ENCODE data around the gene FCHSD2. TPM values are rescaled to one million over a fixed set of nuclear protein-coding genes. Genes with fewer than 3 reads are reported as not detected.

FCHSD2 gene
- total and polyA plus RNA-seq, 9 of the 15 experiments (the other 6 are each of a cell fraction or from before 2014, with no cell fraction given) = 1.8 to 14.7 (median 6.4) TPM

- TF ChIP-seq OTX1 (CRISPR knock-in tag; IDR thresholded peaks at IDR 0.05) = peak; percentile 74; the same call in 1 of the 2 replicates
- TF ChIP-seq, protein P1, sequence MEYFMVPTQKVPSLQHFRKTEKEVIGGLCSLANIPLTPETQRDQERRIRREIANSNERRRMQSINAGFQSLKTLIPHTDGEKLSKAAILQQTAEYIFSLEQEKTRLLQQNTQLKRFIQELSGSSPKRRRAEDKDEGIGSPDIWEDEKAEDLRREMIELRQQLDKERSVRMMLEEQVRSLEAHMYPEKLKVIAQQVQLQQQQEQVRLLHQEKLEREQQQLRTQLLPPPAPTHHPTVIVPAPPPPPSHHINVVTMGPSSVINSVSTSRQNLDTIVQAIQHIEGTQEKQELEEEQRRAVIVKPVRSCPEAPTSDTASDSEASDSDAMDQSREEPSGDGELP (CRISPR knock-in tag; IDR thresholded peaks at IDR 0.05; ENCODE audit: borderline replicate concordance) = peak; percentile 66; the same call in 1 of the 2 replicates
- TF ChIP-seq ZC3H4 (CRISPR knock-in tag; IDR thresholded peaks at IDR 0.05; ENCODE audit: borderline replicate concordance) = no peak
- no peak for TF ChIP-seq CLOCK (CRISPR knock-in tag; IDR thresholded peaks at IDR 0.05; ENCODE audit: borderline replicate concordance)
- TF ChIP-seq SMAD3 (CRISPR knock-in tag; conservative IDR thresholded peaks at IDR 0.05) = 0 out of 2 replicates have a peak, but pooled peaks have one; percentile 21
- no peak for TF ChIP-seq ZNF561 (CRISPR knock-in tag; conservative IDR thresholded peaks at IDR 0.05)
- TF ChIP-seq ZNF431 (CRISPR knock-in tag; IDR thresholded peaks at IDR 0.05) = no peak
- TF ChIP-seq CTBP1 (IDR thresholded peaks at IDR 0.05; ENCODE audit: borderline replicate concordance) = no peak
- TF ChIP-seq ZNF24 (IDR thresholded peaks at IDR 0.05) = peak; percentile 26; the same call in 1 of the 2 replicates
- 0 out of 2 replicates have a peak, but pooled peaks have one; percentile 42 for TF ChIP-seq ELF4 (CRISPR knock-in tag; IDR thresholded peaks at IDR 0.05)
- TF ChIP-seq CTCFL (IDR thresholded peaks at IDR 0.05; ENCODE audit: borderline replicate concordance, insufficient read depth, low read depth, low read length, poor library complexity, severe bottlenecking) = no peak
- no peak for TF ChIP-seq ZNF668 (CRISPR knock-in tag; IDR thresholded peaks at IDR 0.05)
- no peak for TF ChIP-seq MEF2A (IDR thresholded peaks at IDR 0.05; ENCODE audit: control insufficient read depth, low read depth, low read length)
- no peak for TF ChIP-seq MECOM (CRISPR knock-in tag; IDR thresholded peaks at IDR 0.05)
- TF ChIP-seq IRF9 (tag; IDR thresholded peaks at IDR 0.05) = no peak
These were observed 310.4 kb downstream of the FCHSD2 start (continued) for GRCh38 chr11:72831521-72832300.

Measured in K562 (cell line).